CD4-positive, CD25-positive, alpha-beta regulatory T cell (primary cell): Measurements from ENCODE around the gene TMEM163. TPM values are rescaled to one million over a fixed set of nuclear protein-coding genes. Genes with fewer than 3 reads are reported as not detected.
"Not testable (repeated sequence)": the region's sequence is repeated elsewhere in the genome, so short reads cannot be mapped to it uniquely, and the experiment has no call there.

Source experiments
- ATAC-seq, 2 donors: fragments of 150-1000 bp; cut with Tn5 transposase; one replicate each; pipeline ENCODE4 v1.10.0; 2021; ENCODE audit warnings: low read depth in 2 of 2, moderate number of reproducible peaks in 2 of 2, moderate library complexity in 1 of 2
- DNase-seq, 3 donors: peaks; one replicate each; pipeline versions ENCODE4 v3.0.0 to v3.0.0-alpha.2; 2012 to 2022; ENCODE audit warnings: mixed read lengths in 1 of 3
- H3K27ac ChIP-seq: one replicate; pipeline ENCODE4 v1.7.0; 2013; ENCODE audit warnings: mild to moderate bottlenecking, low read length; ENCODE audit not compliant: insufficient read depth, poor library complexity, severe bottlenecking
- H3K27me3 ChIP-seq: one replicate; pipeline ENCODE4 v1.7.0; 2013; ENCODE audit warnings: low read length; ENCODE audit not compliant: control insufficient read depth, insufficient read depth
- H3K36me3 ChIP-seq: one replicate; pipeline ENCODE4 v1.7.0; 2013; ENCODE audit warnings: mild to moderate bottlenecking, low read length, moderate library complexity; ENCODE audit not compliant: control insufficient read depth, insufficient read depth
- H3K4me1 ChIP-seq: 2 replicates; pipeline ENCODE4 v1.7.0; 2013; ENCODE audit warnings: mild to moderate bottlenecking, low read length; ENCODE audit not compliant: insufficient read depth, control insufficient read depth, poor library complexity, severe bottlenecking
- H3K4me3 ChIP-seq: one replicate; pipeline ENCODE4 v1.7.0; 2013; ENCODE audit warnings: low read depth, mild to moderate bottlenecking, low read length, moderate library complexity
- H3K9me3 ChIP-seq, 2 experiments: 1 replicate in 1 of 2; 2 replicates in 1 of 2; pipeline ENCODE4 v1.7.0; 2013; ENCODE audit warnings: low read length in 2 of 2, mild to moderate bottlenecking in 1 of 2, moderate library complexity in 1 of 2; ENCODE audit not compliant: control insufficient read depth in 2 of 2
- H3K27ac Mint-ChIP-seq, 3 donors: one replicate each; pipeline ENCODE4 v1.8.0; 2020 to 2022; ENCODE audit warnings: mild to moderate bottlenecking in 3 of 3, mixed read lengths in 3 of 3, moderate library complexity in 2 of 3
- H3K27me3 Mint-ChIP-seq: one replicate; pipeline ENCODE4 v1.8.0; 2022; ENCODE audit warnings: mild to moderate bottlenecking, mixed read lengths
- H3K36me3 Mint-ChIP-seq: one replicate; pipeline ENCODE4 v1.8.0; 2020; ENCODE audit warnings: mixed read lengths
- H3K4me1 Mint-ChIP-seq, 4 donors: one replicate each; pipeline ENCODE4 v1.8.0; 2020 to 2022; ENCODE audit warnings: mixed read lengths in 4 of 4, mild to moderate bottlenecking in 1 of 4
- H3K4me3 Mint-ChIP-seq, 4 donors: one replicate each; pipeline ENCODE4 v1.8.0; 2020 to 2022; ENCODE audit warnings: mild to moderate bottlenecking in 4 of 4, mixed read lengths in 4 of 4, moderate library complexity in 3 of 4
- H3K9me3 Mint-ChIP-seq, 7 donors: one replicate each; pipeline ENCODE4 v1.8.0; 2020 to 2022; ENCODE audit warnings: mixed read lengths in 7 of 7, mild to moderate bottlenecking in 3 of 7, moderate library complexity in 2 of 7
- polyA plus RNA-seq, 4 donors: library from polyadenylated mRNA; unstranded; fragments of 300-500 nt; fragmentation: Illumina TruSeq; gene quantifications; one replicate each; pipeline ENCODE4 v1.2.3, GENCODE V29; 2021
- total RNA-seq: library from RNA; stranded (reverse); gene quantifications from one replicate; pipeline ENCODE4 v1.2.3, GENCODE V29; 2022

Gene TMEM163
- total and polyA plus RNA-seq, 5 donors from 2014 or later = 0.08 to 1.0 (median 0.33) TPM

DNA sequence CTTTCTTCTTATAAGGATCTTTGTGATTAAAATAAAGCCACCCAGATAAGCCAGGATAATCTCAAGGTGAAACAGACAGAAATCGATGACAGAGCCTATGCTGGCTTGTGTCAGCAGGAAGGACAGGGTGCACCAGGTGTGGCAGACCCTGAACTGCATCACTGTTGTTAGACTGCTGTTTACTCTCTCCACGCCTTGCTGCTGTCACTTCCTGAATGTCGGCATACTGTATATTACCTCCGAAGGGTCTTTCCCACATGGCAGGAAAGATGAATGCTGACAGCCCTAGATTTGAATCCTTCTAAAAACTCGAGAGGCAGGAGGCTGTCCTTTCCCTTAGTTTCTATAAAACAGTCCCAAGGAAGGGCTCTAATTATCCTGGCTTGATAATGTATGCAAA is 18.9 kb upstream of the TMEM163 start:
- H3K36me3 Mint-ChIP-seq = no peaks in the 10 kb centered on the region
- H3K4me3 Mint-ChIP-seq = no peak overlapping the region
- H3K27me3 ChIP-seq = peaks cover 15% of the 10 kb centered on the region
- ATAC-seq (no peak), DNase-seq (no peak)
- H3K27ac Mint-ChIP-seq = no peak overlapping the region
- H3K27ac ChIP-seq = no peak overlapping the region
- peaks cover 36% of the 10 kb centered on the region for H3K27me3 Mint-ChIP-seq
- H3K9me3 ChIP-seq = no peaks in the 10 kb centered on the region
- no peaks in the 10 kb centered on the region for H3K36me3 ChIP-seq
- no peak overlapping the region for H3K4me3 ChIP-seq
- peaks cover 0 to under 1% (median 0%) of the 10 kb centered on the region in 7 donors for H3K9me3 Mint-ChIP-seq
- peaks cover 0 to 2% (median under 1%) of the 10 kb centered on the region in 4 donors for H3K4me1 Mint-ChIP-seq
- no peaks in the 10 kb centered on the region for H3K4me1 ChIP-seq

DNA sequence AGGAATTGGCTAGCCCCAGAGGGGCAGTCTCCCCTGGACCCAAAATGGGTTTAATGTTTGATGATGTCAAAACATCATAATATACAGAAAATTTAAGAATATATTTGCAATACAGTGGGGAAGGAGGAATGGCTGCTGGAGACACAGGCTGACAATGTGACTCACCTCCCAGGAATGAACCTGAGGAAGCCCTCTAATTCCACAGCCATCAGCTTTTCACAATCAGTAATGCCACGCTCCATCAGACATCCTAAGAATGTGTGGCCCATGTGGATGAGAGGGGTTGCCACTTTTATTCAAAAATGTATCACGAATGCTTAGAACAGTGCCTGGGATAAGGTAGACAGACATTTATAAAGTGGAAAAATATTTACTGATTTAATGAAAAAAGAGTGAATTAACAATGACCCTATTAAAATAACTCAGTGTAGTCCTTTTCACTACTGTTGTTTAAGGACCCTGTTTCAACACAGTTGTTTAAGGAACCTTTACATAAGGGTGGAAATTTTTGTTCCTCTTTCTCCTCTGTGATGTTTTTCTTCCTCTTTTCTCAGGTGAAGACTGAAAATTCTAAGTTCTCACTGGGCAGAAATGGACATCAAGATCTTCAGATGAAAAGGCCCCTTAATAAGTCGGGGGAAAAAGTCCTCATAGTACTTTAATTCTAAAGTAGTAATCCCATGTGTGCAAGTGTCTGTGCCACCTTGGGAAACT is 17.5 kb upstream of the TMEM163 start:
- no peak overlapping the region for H3K27ac ChIP-seq
- H3K36me3 Mint-ChIP-seq = no peaks in the 10 kb centered on the region
- DNase-seq (no peak), ATAC-seq (no peak)
- no peaks in the 10 kb centered on the region for H3K4me1 ChIP-seq
- peaks cover 15% of the 10 kb centered on the region for H3K27me3 ChIP-seq
- no peaks in the 10 kb centered on the region for H3K4me1 Mint-ChIP-seq
- H3K4me3 Mint-ChIP-seq = no peak overlapping the region
- no peaks in the 10 kb centered on the region for H3K9me3 Mint-ChIP-seq
- H3K9me3 ChIP-seq = no peaks in the 10 kb centered on the region
- no peak overlapping the region for H3K4me3 ChIP-seq
- no peak overlapping the region for H3K27ac Mint-ChIP-seq
- no peaks in the 10 kb centered on the region for H3K36me3 ChIP-seq
- peaks cover 36% of the 10 kb centered on the region for H3K27me3 Mint-ChIP-seq

DNA sequence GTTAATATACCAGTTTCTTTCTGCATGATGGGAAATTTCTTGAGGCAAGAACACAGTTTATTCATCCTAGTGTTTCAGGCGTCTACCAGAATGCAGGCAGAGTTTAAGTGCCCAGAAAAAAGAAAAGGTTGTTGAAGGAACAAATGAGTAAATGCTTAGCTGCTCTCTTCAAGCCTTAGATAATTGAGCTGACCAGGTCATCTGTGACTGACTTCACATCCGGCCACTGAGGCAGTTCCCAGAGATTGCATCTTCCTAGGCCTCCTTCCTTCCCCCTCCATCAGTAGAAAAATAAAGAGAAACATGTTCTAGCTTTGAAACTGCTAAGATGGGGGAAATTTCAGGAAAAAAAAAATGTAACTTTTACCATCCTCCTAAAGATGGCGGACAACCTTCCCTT is 9.4 kb upstream of the TMEM163 start:
- peaks cover 4% of the 10 kb centered on the region for H3K27me3 ChIP-seq
- no peak overlapping the region for H3K4me3 ChIP-seq
- H3K36me3 ChIP-seq = no peaks in the 10 kb centered on the region
- Mint-ChIP-seq H3K27ac (no peak overlapping the region), H3K9me3 (peaks cover 0 to 1% (median 0%) of the 10 kb centered on the region in 7 donors), H3K4me3 (no peak overlapping the region), H3K4me1 (no peaks in the 10 kb centered on the region), H3K36me3 (no peaks in the 10 kb centered on the region), H3K27me3 (peaks cover 37% of the 10 kb centered on the region)
- DNase-seq (no peak), ATAC-seq (no peak)
- H3K27ac ChIP-seq = no peak overlapping the region
- H3K9me3 ChIP-seq = no peaks in the 10 kb centered on the region
- no peaks in the 10 kb centered on the region for H3K4me1 ChIP-seq

DNA sequence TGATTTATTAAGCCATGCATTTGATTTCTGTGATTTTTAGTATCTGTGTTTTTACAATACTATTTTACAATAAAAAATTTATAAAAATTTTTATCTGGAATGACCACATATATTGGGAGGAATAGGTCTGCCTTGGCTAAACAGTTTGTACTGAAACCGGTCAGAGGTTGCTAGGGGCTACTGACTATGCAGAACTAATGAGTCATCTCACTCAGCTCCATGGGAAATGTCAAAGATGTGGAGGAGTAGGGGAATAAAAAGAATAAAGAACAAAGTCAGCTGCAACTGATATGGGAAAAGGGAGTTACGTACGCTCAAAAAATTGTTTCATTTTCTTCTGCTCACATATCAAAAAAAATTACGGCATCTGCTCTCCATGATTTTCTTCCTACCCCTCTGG is 8.6 kb upstream of the TMEM163 start:
- Mint-ChIP-seq H3K9me3 (peaks cover 0 to 1% (median 0%) of the 10 kb centered on the region in 7 donors), H3K27me3 (peaks cover 45% of the 10 kb centered on the region), H3K36me3 (no peaks in the 10 kb centered on the region), H3K4me1 (no peaks in the 10 kb centered on the region), H3K27ac (no peak overlapping the region), H3K4me3 (no peak overlapping the region)
- no peaks in the 10 kb centered on the region for H3K9me3 ChIP-seq
- peaks cover 10% of the 10 kb centered on the region for H3K27me3 ChIP-seq
- ATAC-seq (no peak), DNase-seq (no peak)
- no peaks in the 10 kb centered on the region for H3K4me1 ChIP-seq
- H3K4me3 ChIP-seq = no peak overlapping the region
- no peaks in the 10 kb centered on the region for H3K36me3 ChIP-seq
- no peak overlapping the region for H3K27ac ChIP-seq

DNA sequence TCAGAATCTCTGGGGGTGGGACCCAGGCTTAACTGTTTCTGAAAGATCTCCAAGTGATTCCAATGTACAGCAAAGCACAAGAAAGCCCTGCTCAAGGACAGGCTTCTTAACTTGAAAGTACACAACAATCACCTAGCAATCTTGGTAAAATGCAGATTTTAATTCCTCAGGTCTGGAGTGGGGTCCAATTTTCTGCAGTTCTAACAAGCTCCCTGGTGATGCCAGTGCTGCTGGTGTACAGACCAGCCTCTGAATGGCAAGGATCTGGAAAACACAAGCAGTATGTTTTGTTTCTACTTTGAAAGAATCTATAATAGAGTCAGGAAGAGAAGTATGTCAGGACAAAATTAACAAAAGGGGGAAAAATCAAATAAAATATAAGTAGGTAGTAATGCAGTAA is 7.8 kb upstream of the TMEM163 start:
- Histone ChIP-seq H3K36me3 (no peaks in the 10 kb centered on the region), H3K9me3 (no peaks in the 10 kb centered on the region), H3K4me1 (no peaks in the 10 kb centered on the region), H3K27me3 (peaks cover 14% of the 10 kb centered on the region), H3K4me3 (no peak overlapping the region), H3K27ac (no peak overlapping the region)
- Mint-ChIP-seq H3K27ac (no peak overlapping the region), H3K4me3 (no peak overlapping the region), H3K4me1 (no peaks in the 10 kb centered on the region), H3K36me3 (no peaks in the 10 kb centered on the region), H3K9me3 (peaks cover 0 to 1% (median 0%) of the 10 kb centered on the region in 7 donors), H3K27me3 (peaks cover 49% of the 10 kb centered on the region)
- DNase-seq (no peak), ATAC-seq (no peak)

DNA sequence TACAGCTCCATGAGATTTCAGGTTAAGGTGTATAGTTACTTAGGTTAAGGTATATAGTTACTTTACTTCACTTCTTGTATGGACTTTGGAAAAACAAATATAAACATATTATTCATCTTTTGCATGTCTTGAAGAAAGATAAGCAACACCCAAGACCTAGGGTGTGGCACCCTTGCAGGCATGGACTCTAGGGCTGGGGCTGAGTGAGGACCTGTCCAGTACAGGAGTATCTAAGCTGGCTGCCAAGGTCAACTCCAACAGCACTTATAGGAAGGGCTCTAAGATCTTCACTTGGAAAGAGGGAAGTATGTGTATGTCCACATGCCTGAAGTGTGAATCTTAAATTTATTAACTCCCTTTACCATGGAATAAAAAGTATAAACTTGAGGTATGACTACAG is 7.1 kb upstream of the TMEM163 start:
- H3K9me3 Mint-ChIP-seq = peaks cover 0 to 1% (median 0%) of the 10 kb centered on the region in 7 donors
- H3K27me3 Mint-ChIP-seq = peaks cover 51% of the 10 kb centered on the region
- Histone ChIP-seq H3K4me1 (no peaks in the 10 kb centered on the region), H3K27ac (no peak overlapping the region), H3K4me3 (no peak overlapping the region), H3K9me3 (no peaks in the 10 kb centered on the region), H3K36me3 (no peaks in the 10 kb centered on the region), H3K27me3 (peaks cover 16% of the 10 kb centered on the region)
- H3K27ac Mint-ChIP-seq = no peak overlapping the region
- no peak overlapping the region for H3K4me3 Mint-ChIP-seq
- H3K36me3 Mint-ChIP-seq = no peaks in the 10 kb centered on the region
- H3K4me1 Mint-ChIP-seq = no peaks in the 10 kb centered on the region
- ATAC-seq = no peak
- DNase-seq = no peak

DNA sequence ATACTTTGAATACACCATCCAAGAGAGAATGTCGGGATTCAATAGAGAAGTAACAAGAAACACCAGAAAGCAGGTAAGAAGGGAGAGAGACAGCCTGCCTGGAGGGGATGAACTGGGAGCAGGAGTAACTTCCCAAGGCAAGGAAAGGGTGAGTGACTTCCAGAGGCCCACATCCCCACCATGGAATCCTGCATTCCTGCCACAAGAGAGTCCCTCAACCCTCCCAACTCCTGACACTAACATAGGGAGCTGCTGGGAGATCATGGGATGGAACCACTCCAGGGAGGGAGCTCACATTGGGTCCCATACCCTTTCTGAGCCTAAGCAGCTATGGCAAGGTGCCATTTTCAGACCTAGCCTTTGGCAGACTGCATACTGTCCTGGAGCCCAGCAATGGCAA is 5.5 kb upstream of the TMEM163 start:
- Mint-ChIP-seq H3K4me3 (no peak overlapping the region), H3K36me3 (no peaks in the 10 kb centered on the region), H3K9me3 (peaks cover 0 to 4% (median 0%) of the 10 kb centered on the region in 7 donors), H3K27ac (no peak overlapping the region), H3K4me1 (peaks cover 0 to 6% (median 3%) of the 10 kb centered on the region in 4 donors), H3K27me3 (peaks cover 56% of the 10 kb centered on the region)
- Histone ChIP-seq H3K36me3 (no peaks in the 10 kb centered on the region), H3K9me3 (no peaks in the 10 kb centered on the region), H3K27me3 (peaks cover 30% of the 10 kb centered on the region), H3K4me3 (no peak overlapping the region), H3K27ac (no peak overlapping the region), H3K4me1 (peaks cover 2% of the 10 kb centered on the region)
- DNase-seq (no peak), ATAC-seq (no peak)

DNA sequence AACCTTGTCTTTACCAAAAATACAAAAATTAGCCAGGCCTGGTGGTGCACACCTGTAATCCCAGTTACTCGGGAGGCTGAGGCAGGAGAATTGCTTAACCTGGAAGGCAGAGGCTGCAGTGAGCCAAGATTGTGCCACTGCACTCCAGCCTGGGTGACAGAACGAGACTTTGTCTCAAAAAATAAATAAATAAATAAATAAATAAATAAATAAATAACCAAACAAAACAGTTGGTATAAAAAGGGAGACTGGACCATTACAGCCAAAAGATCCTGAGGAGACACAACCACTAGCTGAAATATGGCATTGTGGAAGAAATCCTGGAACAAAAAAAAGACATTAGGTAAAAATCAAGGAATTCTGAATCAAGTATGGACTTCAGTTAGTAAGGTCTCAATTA is 4.9 kb upstream of the TMEM163 start:
- not testable (repeated sequence) for H3K27ac ChIP-seq, H3K9me3 ChIP-seq, H3K4me1 ChIP-seq, H3K36me3 ChIP-seq, DNase-seq, H3K4me1 Mint-ChIP-seq, H3K36me3 Mint-ChIP-seq, H3K4me3 ChIP-seq, ATAC-seq, H3K9me3 Mint-ChIP-seq, H3K4me3 Mint-ChIP-seq, H3K27ac Mint-ChIP-seq
- peaks cover 30% of the 10 kb centered on the region for H3K27me3 ChIP-seq
- H3K27me3 Mint-ChIP-seq = peaks cover 55% of the 10 kb centered on the region
